Tibial artery (tissue), 4 donors: ENCODE data around the gene INTS14.

ENCODE experiments used
- DNase-seq, 2 donors: peaks; one replicate each; pipeline ENCODE4 v3.0.0-alpha.2; 2019
- H3K27ac ChIP-seq, 2 donors: fragments of 200-600 bp; sonication (generic) in 1 of 2; 1 replicate in 1 of 2; 2 replicates in 1 of 2; pipeline ENCODE4 v1.5.1; 2018 to 2019; ENCODE audit warnings: mild to moderate bottlenecking in 1 of 2
- H3K27me3 ChIP-seq, 2 donors: fragments of 200-600 bp; sonication (generic) in 1 of 2; one replicate each; pipeline versions ENCODE4 v1.5.1 to v1.6.0; 2016 to 2019
- H3K36me3 ChIP-seq, 3 donors: fragments of 200-600 bp; sonication (generic) in 2 of 3; one replicate each; pipeline ENCODE4 v1.5.1; 2016 to 2019; ENCODE audit warnings: mild to moderate bottlenecking in 2 of 3
- H3K4me1 ChIP-seq, 4 donors: fragments of 200-600 bp; sonication (generic) in 2 of 4; 1 replicate in 3 of 4; 2 replicates in 1 of 4; pipeline ENCODE4 v1.5.1; 2016 to 2019
- H3K4me3 ChIP-seq, 2 donors: fragments of 200-600 bp; sonication (generic) in 1 of 2; 1 replicate in 1 of 2; 2 replicates in 1 of 2; pipeline ENCODE4 v1.5.1; 2018 to 2019; ENCODE audit warnings: mild to moderate bottlenecking in 2 of 2
- H3K9me3 ChIP-seq, 3 donors: fragments of 200-600 bp; sonication (generic) in 1 of 3; one replicate each; pipeline ENCODE4 v1.5.1; 2016 to 2019
- CTCF ChIP-seq, 2 experiments: fragments of 200-600 bp in 1 of 2; fragments of 450-650 bp in 1 of 2; IDR thresholded peaks; one replicate each; pipeline ENCODE4 v1.5.1; 2017 to 2019; ENCODE audit warnings: antibody characterized with exemption in 2 of 2, mild to moderate bottlenecking in 1 of 2, moderate library complexity in 1 of 2
- intact Hi-C: fragments of 100-400 bp; cut with DNase I; formaldehyde crosslinking; loops from one replicate; pipeline ENCODE4 v1.15.0; 2023; ENCODE audit warnings: low total_unique reads

Gene INTS14

GRCh38 chr15:65645392-65645791 lies 34.5 kb upstream of the INTS14 start:
- Histone ChIP-seq H3K4me3 (no peak overlapping the region), H3K36me3 (no peaks in the 10 kb centered on the region), H3K27me3 (no peaks in the 10 kb centered on the region), H3K27ac (no peak overlapping the region), H3K4me1 (no peaks in the 10 kb centered on the region), H3K9me3 (no peaks in the 10 kb centered on the region)
- intact Hi-C loops, result no loop called here
- no peak for DNase-seq
- TF ChIP-seq CTCF (IDR thresholded peaks at IDR 0.05), result no peak

GRCh38 chr15:65644282-65644681 lies 33.4 kb upstream of the INTS14 start:
- intact Hi-C loops, result loop anchor here (5.0 kb wide), 1 partner anchor 213 kb away; no protein-coding TSS in a partner anchor
- DNase-seq, result no peak
- Histone ChIP-seq H3K27me3 (no peaks in the 10 kb centered on the region), H3K4me3 (no peak overlapping the region), H3K9me3 (no peaks in the 10 kb centered on the region), H3K4me1 (no peaks in the 10 kb centered on the region), H3K27ac (no peak overlapping the region), H3K36me3 (no peaks in the 10 kb centered on the region)
- no peak for TF ChIP-seq CTCF (IDR thresholded peaks at IDR 0.05)

- Histone ChIP-seq H3K36me3 (no peaks in the 10 kb centered on the region), H3K4me3 (no peak overlapping the region), H3K27ac (no peak overlapping the region), H3K9me3 (no peaks in the 10 kb centered on the region), H3K27me3 (no peaks in the 10 kb centered on the region), H3K4me1 (peaks cover 0 to 3% (median 0%) of the 10 kb centered on the region in 4 donors)
- TF ChIP-seq CTCF (IDR thresholded peaks at IDR 0.05), result no peak
- no peak for DNase-seq
- intact Hi-C loops, result loop anchor here (5.0 kb wide), 1 partner anchor 215 kb away; no protein-coding TSS in a partner anchor
Measured at GRCh38 chr15:65642594-65642993, 31.7 kb upstream of the INTS14 start.

GRCh38 chr15:65641768-65642475 lies 31.0 kb upstream of the INTS14 start:
- TF ChIP-seq CTCF (IDR thresholded peaks at IDR 0.05), result no peak
- Histone ChIP-seq H3K4me3 (no peak overlapping the region), H3K36me3 (no peaks in the 10 kb centered on the region), H3K4me1 (peaks cover 0 to 3% (median 0%) of the 10 kb centered on the region in 4 donors), H3K27me3 (no peaks in the 10 kb centered on the region), H3K27ac (no peak overlapping the region), H3K9me3 (no peaks in the 10 kb centered on the region)
- intact Hi-C loops, result loop anchor here (5.0 kb wide), 1 partner anchor 215 kb away; no protein-coding TSS in a partner anchor
- DNase-seq, result no peak

- Histone ChIP-seq H3K4me3 (no peak overlapping the region), H3K4me1 (peaks cover 0 to 3% (median 0%) of the 10 kb centered on the region in 4 donors), H3K36me3 (no peaks in the 10 kb centered on the region), H3K27me3 (no peaks in the 10 kb centered on the region), H3K9me3 (no peaks in the 10 kb centered on the region), H3K27ac (no peak overlapping the region)
- intact Hi-C loops, result no loop called here
- TF ChIP-seq CTCF (IDR thresholded peaks at IDR 0.05), result no peak
- no peak for DNase-seq
Measured at GRCh38 chr15:65639509-65639908, 28.6 kb upstream of the INTS14 start.
